Calu3 (cell line): ENCODE measurements around the gene SASH3. TPM values are rescaled to one million over a fixed set of nuclear protein-coding genes. Genes with fewer than 3 reads are reported as not detected.

Source experiments
- BruUV-seq: library from RNA; stranded (reverse); fragments of 400-500 nt; replicated peaks from 2 replicates; lab custom pipeline; 2021; lab: Mats Ljungman, UMichigan
- CTCF ChIA-PET: fragments of 300-600 bp; sonication (Branson Sonifier 250); formaldehyde crosslinking; loops from one replicate; lab custom pipeline; 2022; ENCODE audit warnings: antibody characterized with exemption; lab: Charles Lee
- DNase-seq: peaks from one replicate; pipeline ENCODE4 v3.0.0; 2022
- H3K27ac Mint-ChIP-seq: one replicate; pipeline ENCODE4 v1.8.0; 2022; ENCODE audit warnings: mixed read lengths; ENCODE audit not compliant: unreplicated experiment
- H3K27me3 Mint-ChIP-seq: one replicate; pipeline ENCODE4 v1.8.0; 2022; ENCODE audit warnings: mixed read lengths; ENCODE audit not compliant: unreplicated experiment
- H3K36me3 Mint-ChIP-seq: one replicate; pipeline ENCODE4 v1.8.0; 2022; ENCODE audit warnings: mild to moderate bottlenecking, moderate library complexity, mixed read lengths; ENCODE audit not compliant: insufficient read depth, unreplicated experiment
- H3K4me1 Mint-ChIP-seq: one replicate; pipeline ENCODE4 v1.8.0; 2022; ENCODE audit warnings: mild to moderate bottlenecking, low read depth, mixed read lengths; ENCODE audit not compliant: unreplicated experiment
- H3K4me3 Mint-ChIP-seq: one replicate; pipeline ENCODE4 v1.8.0; 2022; ENCODE audit warnings: mild to moderate bottlenecking, low read depth, moderate library complexity, mixed read lengths; ENCODE audit not compliant: unreplicated experiment
- H3K9me3 Mint-ChIP-seq: one replicate; pipeline ENCODE4 v1.8.0; 2022; ENCODE audit warnings: low read depth, mixed read lengths; ENCODE audit not compliant: unreplicated experiment
- intact Hi-C: fragments of 100-400 bp; cut with micrococcal nuclease; formaldehyde crosslinking; loops from one replicate; pipeline ENCODE4 v1.10.0; 2022; ENCODE audit not compliant: unreplicated experiment
- total RNA-seq: library from RNA; stranded (reverse); gene quantifications from 2 replicates; pipeline ENCODE4 v1.2.3, GENCODE V29; 2022
- TF ChIP-seq, protein P1 (sequence below): fragments of 200-600 bp; IDR thresholded peaks from one replicate; pipeline ENCODE4 v1.8.0; 2022; ENCODE audit warnings: antibody characterized with exemption; ENCODE audit not compliant: unreplicated experiment

The SASH3 gene
- total RNA-seq, 1 experiment from 2014 or later, result not detected

GRCh38 chrX:129781680-129782495, 2.1 kb downstream of the SASH3 start:
- TF ChIP-seq, protein P1, sequence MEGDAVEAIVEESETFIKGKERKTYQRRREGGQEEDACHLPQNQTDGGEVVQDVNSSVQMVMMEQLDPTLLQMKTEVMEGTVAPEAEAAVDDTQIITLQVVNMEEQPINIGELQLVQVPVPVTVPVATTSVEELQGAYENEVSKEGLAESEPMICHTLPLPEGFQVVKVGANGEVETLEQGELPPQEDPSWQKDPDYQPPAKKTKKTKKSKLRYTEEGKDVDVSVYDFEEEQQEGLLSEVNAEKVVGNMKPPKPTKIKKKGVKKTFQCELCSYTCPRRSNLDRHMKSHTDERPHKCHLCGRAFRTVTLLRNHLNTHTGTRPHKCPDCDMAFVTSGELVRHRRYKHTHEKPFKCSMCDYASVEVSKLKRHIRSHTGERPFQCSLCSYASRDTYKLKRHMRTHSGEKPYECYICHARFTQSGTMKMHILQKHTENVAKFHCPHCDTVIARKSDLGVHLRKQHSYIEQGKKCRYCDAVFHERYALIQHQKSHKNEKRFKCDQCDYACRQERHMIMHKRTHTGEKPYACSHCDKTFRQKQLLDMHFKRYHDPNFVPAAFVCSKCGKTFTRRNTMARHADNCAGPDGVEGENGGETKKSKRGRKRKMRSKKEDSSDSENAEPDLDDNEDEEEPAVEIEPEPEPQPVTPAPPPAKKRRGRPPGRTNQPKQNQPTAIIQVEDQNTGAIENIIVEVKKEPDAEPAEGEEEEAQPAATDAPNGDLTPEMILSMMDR, result no peak
- BruUV-seq, result no TSS peak
- Mint-ChIP-seq H3K36me3 (no peaks in the 10 kb centered on the region), H3K4me3 (no peak overlapping the region), H3K4me1 (peaks cover 10% of the 10 kb centered on the region), H3K27ac (no peak overlapping the region), H3K9me3 (no peaks in the 10 kb centered on the region), H3K27me3 (peaks cover 16% of the 10 kb centered on the region)
- intact Hi-C loops, result no loop called here
- DNase-seq, result no peak
- CTCF ChIA-PET, result no interaction called here

DNA sequence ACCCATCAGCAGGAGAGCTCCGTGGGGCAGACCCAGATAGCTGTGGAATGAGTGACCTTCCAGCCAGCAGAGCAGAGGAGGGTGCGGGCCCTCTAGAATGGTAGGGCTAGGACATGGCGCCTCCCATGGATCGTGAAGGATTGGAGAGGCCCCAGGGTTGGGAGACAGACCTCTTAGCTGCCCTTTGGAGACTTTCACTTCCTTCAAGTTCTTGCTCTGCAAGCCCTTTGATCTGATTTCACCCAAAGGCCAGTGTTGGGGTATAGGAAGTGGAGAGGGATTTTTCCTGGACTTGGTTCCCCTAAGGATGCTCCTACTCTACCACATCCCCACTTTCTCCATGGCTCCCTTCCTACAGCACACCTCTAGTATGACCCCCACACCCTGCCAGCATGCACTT, 3.0 kb downstream of the SASH3 start:
- H3K27me3 Mint-ChIP-seq, result peaks cover 16% of the 10 kb centered on the region
- no TSS peak for BruUV-seq
- intact Hi-C loops, result no loop called here
- CTCF ChIA-PET, result interaction anchor here (0.5 kb wide), 1 partner anchor 61 kb away, joined by 3 read pairs; the partner anchor contains the start of gene ZDHHC9
- no peak overlapping the region for H3K27ac Mint-ChIP-seq
- no peak overlapping the region for H3K4me3 Mint-ChIP-seq
- H3K4me1 Mint-ChIP-seq, result peaks cover 1% of the 10 kb centered on the region
- TF ChIP-seq, protein P1, result no peak
- H3K9me3 Mint-ChIP-seq, result no peaks in the 10 kb centered on the region
- DNase-seq, result no peak
- no peaks in the 10 kb centered on the region for H3K36me3 Mint-ChIP-seq

DNA sequence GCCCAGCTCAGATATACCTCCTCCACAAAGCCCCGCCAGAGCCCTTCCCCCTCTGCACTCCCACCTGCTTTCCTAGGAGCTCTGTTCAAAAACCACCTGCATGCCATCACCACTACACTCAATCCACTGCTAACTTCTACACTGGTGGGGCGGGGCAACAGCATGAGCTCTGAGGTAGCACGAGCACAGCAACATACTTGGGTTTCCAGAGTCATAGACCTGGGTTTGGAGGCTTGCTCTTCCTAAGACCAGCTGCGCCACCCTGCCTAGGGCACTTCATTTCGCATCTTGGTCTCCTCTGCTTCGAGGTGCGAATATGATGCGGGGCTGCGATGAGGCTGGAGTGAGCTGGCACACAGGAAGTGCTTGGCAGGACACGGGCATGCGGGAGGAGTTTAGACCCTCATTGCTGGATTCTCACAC, 3.6 kb downstream of the SASH3 start:
- no peaks in the 10 kb centered on the region for H3K36me3 Mint-ChIP-seq
- H3K9me3 Mint-ChIP-seq, result no peaks in the 10 kb centered on the region
- H3K27ac Mint-ChIP-seq, result no peak overlapping the region
- intact Hi-C loops, result no loop called here
- H3K4me3 Mint-ChIP-seq, result no peak overlapping the region
- no TSS peak for BruUV-seq
- CTCF ChIA-PET, result no interaction called here
- DNase-seq, result no peak
- H3K4me1 Mint-ChIP-seq, result no peaks in the 10 kb centered on the region
- TF ChIP-seq, protein P1, result no peak
- peaks cover 16% of the 10 kb centered on the region for H3K27me3 Mint-ChIP-seq

DNA sequence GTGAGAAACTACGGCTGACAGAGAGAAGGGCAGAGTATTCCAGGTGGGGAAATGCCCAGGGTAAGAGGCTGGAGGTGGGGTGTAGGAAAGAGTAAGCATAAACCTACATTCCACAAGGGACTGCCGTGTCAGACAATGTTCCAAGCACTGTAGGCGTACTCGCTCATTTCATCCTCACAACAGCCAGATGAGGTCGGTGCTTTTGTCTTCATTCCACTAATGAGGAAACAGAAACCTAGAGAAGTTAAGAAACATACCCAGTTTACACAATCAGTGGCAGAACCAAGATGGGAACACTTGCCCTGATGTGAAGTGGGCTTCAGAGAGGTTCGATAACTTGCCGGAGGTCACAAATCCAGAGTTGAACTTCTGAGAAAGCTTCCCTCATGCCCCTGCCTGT, 4.6 kb downstream of the SASH3 start:
- intact Hi-C loops, result no loop called here
- no peak overlapping the region for H3K27ac Mint-ChIP-seq
- H3K4me3 Mint-ChIP-seq, result no peak overlapping the region
- no peaks in the 10 kb centered on the region for H3K9me3 Mint-ChIP-seq
- CTCF ChIA-PET, result no interaction called here
- H3K4me1 Mint-ChIP-seq, result no peaks in the 10 kb centered on the region
- TF ChIP-seq, protein P1, result no peak
- BruUV-seq, result no TSS peak
- H3K36me3 Mint-ChIP-seq, result no peaks in the 10 kb centered on the region
- no peak for DNase-seq
- peaks cover 16% of the 10 kb centered on the region for H3K27me3 Mint-ChIP-seq
